ENCODE data around the gene BTN2A1.

Gene BTN2A1

DNA sequence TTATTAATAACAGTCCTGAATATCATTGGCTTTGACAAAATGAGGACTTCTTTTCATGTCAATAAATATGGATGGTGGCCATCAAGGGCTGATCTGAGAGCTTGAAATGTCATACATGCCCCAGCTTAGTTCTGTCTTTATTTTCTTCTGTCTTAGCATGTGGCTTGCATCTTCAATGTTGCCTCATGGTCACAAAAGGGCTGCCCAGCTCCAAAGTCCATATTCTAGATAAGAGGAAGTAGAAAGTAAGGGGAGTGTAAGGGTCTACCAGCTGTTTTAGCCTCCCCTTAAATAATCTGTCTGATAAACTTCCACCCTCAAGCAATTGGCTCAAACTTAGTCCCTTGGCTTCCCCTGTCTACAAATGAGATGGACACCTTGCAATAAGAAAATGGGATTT, 14.2 kb downstream of the BTN2A1 start:
- DNase-seq (ENCODE audit: extremely low read depth, low read depth), result no peak

DNA sequence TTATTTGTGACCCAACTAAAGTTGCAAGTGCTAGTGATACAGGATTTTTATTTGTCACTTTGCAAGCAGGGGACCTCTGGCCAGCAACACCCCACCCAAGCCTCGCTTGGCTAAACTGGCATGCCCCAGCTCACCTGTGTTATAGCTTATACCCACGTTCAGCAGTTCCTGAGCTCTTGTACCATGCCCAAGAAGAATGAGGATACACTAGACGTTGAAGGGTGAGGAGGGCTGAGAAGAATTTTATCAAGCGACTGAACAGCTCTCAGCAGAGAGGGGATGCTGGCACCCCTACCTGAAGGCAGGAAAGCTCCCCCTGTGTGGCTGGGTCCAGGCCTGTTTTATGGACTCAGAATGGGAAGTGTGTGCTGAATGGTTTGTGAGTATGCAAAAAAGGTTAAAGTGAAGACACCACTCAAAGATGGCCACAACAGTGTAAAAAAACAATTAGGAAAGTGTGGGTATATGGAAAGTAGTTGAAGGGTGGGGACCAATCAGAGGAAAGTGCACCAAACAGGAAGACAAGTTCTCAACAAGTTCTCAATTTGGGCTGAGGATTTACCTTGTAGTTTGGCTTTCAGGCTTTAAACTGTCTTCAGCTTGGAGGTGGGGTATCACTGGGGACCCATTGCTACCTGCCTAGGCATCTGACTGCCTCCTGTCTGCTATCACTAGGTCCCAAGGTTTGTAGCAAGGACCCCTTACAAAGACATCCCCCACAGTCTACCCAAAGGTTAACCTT, 15.0 kb downstream of the BTN2A1 start:
- no peak for DNase-seq (ENCODE audit: extremely low read depth, low read depth)
- TF ChIP-seq, protein P1, sequence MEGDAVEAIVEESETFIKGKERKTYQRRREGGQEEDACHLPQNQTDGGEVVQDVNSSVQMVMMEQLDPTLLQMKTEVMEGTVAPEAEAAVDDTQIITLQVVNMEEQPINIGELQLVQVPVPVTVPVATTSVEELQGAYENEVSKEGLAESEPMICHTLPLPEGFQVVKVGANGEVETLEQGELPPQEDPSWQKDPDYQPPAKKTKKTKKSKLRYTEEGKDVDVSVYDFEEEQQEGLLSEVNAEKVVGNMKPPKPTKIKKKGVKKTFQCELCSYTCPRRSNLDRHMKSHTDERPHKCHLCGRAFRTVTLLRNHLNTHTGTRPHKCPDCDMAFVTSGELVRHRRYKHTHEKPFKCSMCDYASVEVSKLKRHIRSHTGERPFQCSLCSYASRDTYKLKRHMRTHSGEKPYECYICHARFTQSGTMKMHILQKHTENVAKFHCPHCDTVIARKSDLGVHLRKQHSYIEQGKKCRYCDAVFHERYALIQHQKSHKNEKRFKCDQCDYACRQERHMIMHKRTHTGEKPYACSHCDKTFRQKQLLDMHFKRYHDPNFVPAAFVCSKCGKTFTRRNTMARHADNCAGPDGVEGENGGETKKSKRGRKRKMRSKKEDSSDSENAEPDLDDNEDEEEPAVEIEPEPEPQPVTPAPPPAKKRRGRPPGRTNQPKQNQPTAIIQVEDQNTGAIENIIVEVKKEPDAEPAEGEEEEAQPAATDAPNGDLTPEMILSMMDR (IDR thresholded peaks at IDR 0.05; ENCODE audit: low read depth, low read length), result no peak

More for the DNA sequence above, 14.2 kb downstream of the BTN2A1 start:
- TF ChIP-seq, protein P1 (IDR thresholded peaks at IDR 0.05; ENCODE audit: low read depth, low read length), result no peak

DNA sequence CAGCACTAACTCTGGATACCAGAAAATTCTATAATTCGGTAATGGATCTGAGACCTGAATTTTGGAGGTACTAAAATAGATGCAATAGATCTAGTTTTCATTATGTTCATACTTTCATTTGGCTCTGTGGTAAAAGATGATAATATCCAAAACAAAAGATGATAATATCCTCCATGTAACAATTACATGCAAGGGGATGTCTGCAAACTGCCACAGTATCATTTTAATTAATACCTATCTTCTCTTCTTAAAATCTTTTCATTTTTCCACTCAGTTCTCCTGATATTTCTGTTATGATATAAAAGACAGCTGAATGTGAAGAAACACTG, 15.6 kb downstream of the BTN2A1 start:
- TF ChIP-seq, protein P1 (IDR thresholded peaks at IDR 0.05; ENCODE audit: low read depth, low read length), result no peak
- no peak for DNase-seq (ENCODE audit: extremely low read depth, low read depth)

DNA sequence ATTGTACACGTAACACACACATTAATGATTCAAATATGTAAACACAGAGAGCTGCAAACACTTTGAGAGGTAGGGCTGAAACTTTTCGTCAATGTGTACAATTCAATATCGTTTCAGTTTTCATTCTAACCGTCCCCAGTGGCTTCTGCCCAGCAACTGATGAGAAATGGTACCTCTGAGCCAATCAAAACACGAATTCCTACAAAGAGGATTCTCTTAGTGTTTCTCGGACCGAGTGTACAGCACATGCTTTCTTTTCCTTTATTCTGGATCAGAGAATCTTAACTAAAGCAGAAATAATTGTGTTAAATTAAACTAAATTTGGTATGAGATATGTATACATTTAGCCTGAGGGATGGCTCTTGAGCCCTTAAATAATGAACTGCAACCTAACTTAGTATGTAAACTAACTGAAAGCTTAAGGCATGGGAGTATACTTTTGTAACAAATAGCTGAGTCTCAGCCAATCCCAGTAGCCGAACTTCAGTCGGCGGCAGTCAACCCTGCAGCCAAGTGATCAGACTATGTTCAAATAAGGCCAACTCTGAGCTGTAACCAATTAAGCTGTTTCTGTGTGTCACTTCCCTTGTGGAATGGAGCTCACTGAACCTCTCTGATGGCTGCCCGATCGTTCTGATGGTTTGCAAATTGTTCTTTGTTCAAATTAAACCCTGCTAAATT, 16.1 kb downstream of the BTN2A1 start:
- peak; percentile 90 for DNase-seq (ENCODE audit: extremely low read depth, low read depth)
- TF ChIP-seq, protein P1 (IDR thresholded peaks at IDR 0.05; ENCODE audit: low read depth, low read length), result no peak

DNA sequence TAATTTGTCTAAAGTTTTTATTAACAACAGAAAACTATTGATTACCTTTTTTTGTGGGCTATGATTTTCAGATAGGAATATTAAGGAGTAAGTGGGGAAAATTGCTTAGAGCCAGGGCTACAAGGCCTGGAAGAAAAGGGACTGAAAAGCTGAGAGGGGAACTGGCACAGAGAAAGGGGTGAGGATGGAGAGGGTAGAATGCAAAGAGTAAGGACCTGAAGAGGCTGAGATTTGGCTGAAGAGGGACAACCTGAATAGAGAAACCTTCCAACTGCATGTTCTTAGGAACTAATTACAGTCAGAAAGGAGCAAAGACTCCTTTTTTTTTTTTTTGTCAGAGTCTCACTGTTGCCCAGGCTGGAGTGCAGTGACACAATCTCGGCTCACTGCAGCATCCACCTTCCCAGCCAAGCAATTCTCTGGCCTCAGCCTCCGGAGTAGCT, 16.7 kb downstream of the BTN2A1 start:
- TF ChIP-seq, protein P1 (IDR thresholded peaks at IDR 0.05; ENCODE audit: low read depth, low read length), result no peak
- DNase-seq (ENCODE audit: extremely low read depth, low read depth), result no peak

DNA sequence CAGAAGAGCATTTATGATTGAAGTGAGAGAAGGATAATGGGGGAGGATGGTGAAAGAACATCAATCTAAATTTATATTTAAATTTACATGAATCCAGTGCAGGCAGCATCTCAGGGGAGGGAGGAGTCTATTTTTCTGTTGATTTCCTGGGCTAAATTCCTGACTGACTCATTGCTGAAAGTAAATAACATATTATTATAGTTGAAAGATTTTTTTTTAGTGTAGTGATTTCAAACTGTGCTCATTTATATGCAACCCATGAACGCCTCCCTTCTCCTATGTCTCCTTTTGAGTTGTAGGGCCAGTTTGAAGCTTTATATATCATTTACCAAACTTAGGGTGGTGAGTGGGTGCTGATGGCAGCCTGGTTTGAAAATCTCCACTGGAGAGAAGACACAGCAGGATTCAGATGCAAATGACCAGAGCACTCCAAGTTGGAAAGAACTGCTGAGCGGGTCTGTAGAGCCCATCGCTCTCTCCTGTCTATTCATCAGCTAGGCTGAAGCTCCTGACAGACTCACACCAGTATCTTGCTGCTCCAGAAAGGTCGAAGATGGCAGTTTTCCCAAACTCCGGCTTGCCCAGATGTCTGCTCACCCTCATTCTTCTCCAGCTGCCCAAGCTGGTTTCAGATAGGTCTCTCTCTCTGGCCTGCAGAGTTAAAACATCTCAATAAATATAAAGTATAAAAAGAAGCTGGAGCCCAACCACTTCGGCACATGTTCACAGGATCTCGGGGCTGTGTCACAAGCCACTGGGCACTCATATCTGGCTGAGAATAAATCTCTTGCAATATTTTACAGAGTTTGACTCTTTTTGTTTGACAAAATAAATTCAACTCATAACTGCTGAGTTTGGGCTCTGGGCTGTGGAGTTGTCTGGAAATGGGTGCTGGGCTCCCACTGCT, 18.3 kb downstream of the BTN2A1 start:
- no peak for DNase-seq (ENCODE audit: extremely low read depth, low read depth)

More for the DNA sequence above, 18.3 kb downstream of the BTN2A1 start:
- TF ChIP-seq, protein P1 (IDR thresholded peaks at IDR 0.05; ENCODE audit: low read depth, low read length), result no peak
